SW 1271 (cell line): ENCODE measurements around the gene RTP5.
"Not testable (repeated sequence)": the region's sequence is repeated elsewhere in the genome, so short reads cannot be mapped to it uniquely, and the experiment has no call there.

ENCODE experiments used
- DNase-seq, 2 experiments: peaks; one replicate each; lab custom pipeline; 2025; lab: John Stamatoyannopoulos, UW

The RTP5 gene

GRCh38 chr2:241902357-241902991, 32.9 kb downstream of the RTP5 start:
- no peak for DNase-seq

- no peak for DNase-seq
Measured at GRCh38 chr2:241903121-241904010, 33.8 kb downstream of the RTP5 start.

DNA sequence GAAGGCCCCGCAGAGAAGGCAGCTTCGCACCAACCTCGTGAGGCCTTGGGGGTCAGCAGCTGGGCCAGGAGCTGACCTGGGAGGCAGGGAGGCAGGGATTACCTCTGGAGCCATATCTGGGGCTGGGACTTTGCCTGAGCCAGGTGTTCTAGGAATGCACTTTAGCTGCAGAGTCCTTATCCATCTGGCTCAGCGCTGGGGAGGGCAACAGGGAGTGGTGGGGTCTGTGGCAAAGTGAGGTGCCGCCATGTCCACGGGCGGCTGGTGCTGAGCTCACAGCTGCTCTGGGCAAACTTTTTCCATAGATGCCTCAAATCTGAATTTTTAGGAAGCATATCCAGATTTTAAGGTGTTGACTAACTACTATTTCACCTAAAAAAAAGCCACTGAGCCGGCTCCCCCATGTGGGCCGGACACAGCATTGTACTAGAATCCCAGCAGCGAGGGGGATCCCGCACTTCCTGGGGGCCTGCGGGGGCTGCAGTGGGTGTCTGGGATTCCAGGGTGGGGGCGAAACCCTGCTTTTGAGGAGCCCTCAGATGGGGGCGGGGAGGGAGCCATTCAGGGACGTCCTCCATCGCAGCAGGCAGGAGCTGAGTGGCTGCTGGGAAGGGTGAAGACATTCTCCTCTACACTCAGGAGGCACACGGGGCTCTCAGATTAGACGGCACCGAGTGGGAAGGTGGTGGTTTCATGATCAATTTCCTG, 34.6 kb downstream of the RTP5 start:
- no peak for DNase-seq

GRCh38 chr2:241904791-241905710, 35.5 kb downstream of the RTP5 start:
- DNase-seq: no peak

GRCh38 chr2:241905716-241906377, 36.3 kb downstream of the RTP5 start:
- DNase-seq: no peak

DNA sequence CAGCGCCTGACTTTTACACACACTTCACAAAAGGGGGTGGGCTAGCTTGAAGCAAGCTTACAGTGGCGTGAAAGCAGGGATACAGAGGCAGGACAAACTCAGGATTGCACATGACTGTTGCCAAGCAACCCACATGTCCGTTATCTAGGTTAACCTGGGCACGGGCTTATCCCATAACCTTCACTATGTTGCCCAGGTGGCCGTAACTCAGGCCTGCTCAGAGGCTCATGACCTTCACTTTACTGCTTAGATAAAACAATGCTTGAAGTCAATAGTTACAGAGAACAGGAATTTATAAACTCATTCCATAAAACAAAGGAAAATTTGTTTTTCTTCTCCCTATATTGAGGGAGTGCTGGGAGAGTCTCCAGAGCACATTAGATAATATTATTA, 36.8 kb downstream of the RTP5 start:
- DNase-seq: not testable (repeated sequence)

- no peak for DNase-seq
Measured at GRCh38 chr2:241906826-241907570, 37.5 kb downstream of the RTP5 start.

DNA sequence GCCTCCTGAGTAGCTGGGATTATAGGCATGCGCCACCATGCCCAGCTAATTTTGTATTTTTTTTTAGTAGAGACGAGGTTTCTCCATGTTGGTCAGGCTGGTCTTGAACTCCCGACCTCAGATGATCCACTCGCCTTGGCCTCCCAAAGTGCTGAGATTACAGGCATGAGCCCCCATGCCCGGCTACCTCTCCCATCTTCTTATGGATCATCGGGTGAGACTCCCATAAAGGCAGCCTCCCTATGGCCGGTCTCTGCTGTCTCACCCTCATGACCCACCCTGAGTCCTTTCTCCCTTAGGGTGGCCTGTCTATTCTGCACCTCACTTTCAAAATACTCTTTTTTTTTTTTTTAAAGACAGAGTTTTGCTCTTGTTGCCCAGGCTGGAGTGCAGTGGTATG, 38.3 kb downstream of the RTP5 start:
- not testable (repeated sequence) for DNase-seq

- DNase-seq: no peak
Measured at GRCh38 chr2:241908686-241909420, 39.3 kb downstream of the RTP5 start.

DNA sequence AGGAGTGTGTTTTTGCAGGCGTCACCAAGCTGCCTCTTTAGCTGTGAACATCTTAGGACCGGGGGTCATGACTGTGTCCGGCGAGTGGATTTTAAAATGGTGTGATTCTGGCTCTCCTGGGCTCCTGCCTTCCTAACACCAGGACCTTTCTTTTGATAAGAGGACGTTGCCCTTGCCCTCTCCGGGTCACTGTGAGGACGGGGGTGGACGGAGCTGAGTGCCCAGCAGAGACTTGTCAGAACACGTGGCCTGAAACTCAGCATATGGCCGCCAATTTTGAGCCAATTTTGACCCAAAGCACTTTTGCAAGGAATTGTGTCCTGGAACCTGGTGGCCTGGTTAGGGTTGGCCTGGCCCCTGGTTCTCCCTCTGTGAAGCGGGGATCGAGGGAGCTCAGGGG, 40.2 kb downstream of the RTP5 start:
- no peak for DNase-seq

GRCh38 chr2:241910604-241911520, 41.3 kb downstream of the RTP5 start:
- no peak for DNase-seq

- no peak for DNase-seq
Measured at GRCh38 chr2:241911551-241911950, 42.0 kb downstream of the RTP5 start.

DNA sequence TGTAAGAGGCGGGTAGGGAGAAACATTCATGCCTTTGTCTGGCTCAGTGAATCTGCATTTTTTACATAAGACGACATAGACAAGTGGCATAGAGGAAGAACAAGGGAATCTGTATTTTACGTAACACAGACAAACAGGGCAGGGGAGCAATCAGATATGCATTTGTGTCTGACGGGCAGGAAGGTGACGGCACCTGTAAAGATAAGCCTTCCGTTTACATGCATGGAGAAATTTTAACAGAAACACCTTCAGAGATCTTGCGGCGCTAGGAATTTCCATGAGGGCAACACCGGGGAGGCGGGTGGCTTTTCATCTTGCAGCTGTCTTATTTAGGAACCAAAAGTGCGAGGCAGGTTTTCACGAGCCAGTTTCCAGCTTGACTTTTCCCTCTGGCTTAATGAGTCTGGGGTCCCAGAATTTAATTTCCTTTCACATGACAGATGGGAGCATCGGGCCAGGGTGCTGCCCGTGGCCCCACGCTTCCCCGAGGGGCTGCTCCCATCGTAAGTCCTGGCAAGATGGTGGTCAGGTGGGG, 42.6 kb downstream of the RTP5 start:
- DNase-seq: no peak

- DNase-seq: no peak
Measured at GRCh38 chr2:241913703-241914102, 44.2 kb downstream of the RTP5 start.

GRCh38 chr2:241914542-241914941, 45.0 kb downstream of the RTP5 start:
- no peak for DNase-seq

DNA sequence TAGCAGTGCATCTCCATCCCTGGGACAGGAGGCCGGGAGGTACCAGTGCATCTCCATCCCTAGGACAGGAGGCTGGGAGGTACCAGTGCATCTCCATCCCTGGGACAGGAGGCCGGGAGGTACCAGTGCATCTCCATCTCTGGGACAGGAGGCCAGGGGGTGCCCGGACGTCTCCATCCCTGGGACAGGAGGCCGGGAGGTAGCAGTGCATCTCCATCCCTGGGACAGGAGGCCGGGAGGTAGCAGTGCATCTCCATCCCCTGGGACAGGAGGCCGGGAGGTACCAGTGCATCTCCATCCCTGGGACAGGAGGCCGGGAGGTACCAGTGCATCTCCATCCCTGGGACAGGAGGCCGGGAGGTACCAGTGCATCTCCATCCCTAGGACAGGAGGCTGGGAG, 52.1 kb downstream of the RTP5 start:
- DNase-seq: not testable (repeated sequence)

DNA sequence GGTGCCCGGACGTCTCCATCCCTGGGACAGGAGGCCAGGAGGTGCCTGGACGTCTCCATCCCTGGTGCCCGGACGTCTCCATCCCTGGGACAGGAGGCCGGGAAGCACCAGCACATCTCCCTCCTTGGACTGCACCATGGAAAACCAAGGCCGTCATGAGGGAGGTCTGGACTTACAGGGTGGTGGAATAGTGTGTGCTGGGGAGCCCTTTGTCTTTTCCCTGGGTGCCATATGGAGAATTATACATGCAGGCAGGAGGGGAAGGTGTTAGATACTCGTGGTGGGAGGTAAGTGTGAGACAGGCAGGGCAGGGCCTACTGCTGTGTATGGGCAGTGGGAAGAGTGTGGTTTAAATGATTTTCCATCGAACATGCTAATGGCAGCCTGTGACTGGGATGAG, 52.9 kb downstream of the RTP5 start:
- no peak for DNase-seq
